Natural killer cell (primary cell): ENCODE data around the gene RNASEL. TPM values are rescaled to one million over a fixed set of nuclear protein-coding genes. Genes with fewer than 3 reads are reported as not detected.
"Not testable (repeated sequence)": the region's sequence is repeated elsewhere in the genome, so short reads cannot be mapped to it uniquely, and the experiment has no call there.

Experiments used
- ATAC-seq, 3 donors: fragments of 150-1000 bp in 2 of 3; fragments of 200-7000 bp in 1 of 3; cut with Tn5 transposase; 1 replicate in 1 of 3; 2 replicates in 2 of 3; pipeline ENCODE4 v1.10.0; 2021; ENCODE audit warnings: mild to moderate bottlenecking in 2 of 3, moderate library complexity in 2 of 3
- DNase-seq, 2 donors: peaks; one replicate each; pipeline versions ENCODE4 v3.0.0 to v3.0.0-alpha.2; 2013 to 2021; ENCODE audit warnings: mixed read lengths in 1 of 2
- H3K27ac ChIP-seq: one replicate; pipeline ENCODE4 v1.5.1; 2013; ENCODE audit warnings: mild to moderate bottlenecking, low read length
- H3K27me3 ChIP-seq: one replicate; pipeline ENCODE4 v1.6.1; 2013; ENCODE audit warnings: low read length; ENCODE audit not compliant: control insufficient read depth, insufficient read depth
- H3K36me3 ChIP-seq: one replicate; pipeline ENCODE4 v1.6.1; 2013; ENCODE audit warnings: low read length; ENCODE audit not compliant: control insufficient read depth, insufficient read depth
- H3K4me1 ChIP-seq: one replicate; pipeline ENCODE4 v1.6.1; 2013; ENCODE audit warnings: low read length; ENCODE audit not compliant: control insufficient read depth, insufficient read depth
- H3K4me3 ChIP-seq: one replicate; pipeline ENCODE4 v1.5.1; 2013; ENCODE audit warnings: low read length
- H3K9me3 ChIP-seq: one replicate; pipeline ENCODE4 v1.6.1; 2013; ENCODE audit warnings: low read length; ENCODE audit not compliant: control insufficient read depth, insufficient read depth
- H3K27ac Mint-ChIP-seq, 2 donors: one replicate each; pipeline ENCODE4 v1.8.0; 2022; ENCODE audit warnings: mild to moderate bottlenecking in 2 of 2, mixed read lengths in 2 of 2, moderate library complexity in 1 of 2
- H3K27me3 Mint-ChIP-seq, 2 donors: one replicate each; pipeline ENCODE4 v1.8.0; 2022; ENCODE audit warnings: low read depth in 2 of 2, mixed read lengths in 2 of 2
- H3K36me3 Mint-ChIP-seq: one replicate; pipeline ENCODE4 v1.8.0; 2022; ENCODE audit warnings: mixed read lengths
- H3K4me1 Mint-ChIP-seq, 2 donors: one replicate each; pipeline ENCODE4 v1.8.0; 2022; ENCODE audit warnings: mixed read lengths in 2 of 2
- H3K4me3 Mint-ChIP-seq: one replicate; pipeline ENCODE4 v1.8.0; 2022; ENCODE audit warnings: mild to moderate bottlenecking, moderate library complexity, mixed read lengths
- H3K9me3 Mint-ChIP-seq, 2 donors: one replicate each; pipeline ENCODE4 v1.8.0; 2022; ENCODE audit warnings: mixed read lengths in 2 of 2
- CTCF ChIP-seq: fragments of 200-600 bp; IDR thresholded peaks from one replicate; pipeline ENCODE4 v1.8.0; 2022; ENCODE audit warnings: antibody characterized with exemption
- WGBS: methylation state at CpG from one replicate; pipeline ENCODE4 v1.1.7; 2013; ENCODE audit warnings: missing lambda C conversion rate; ENCODE audit not compliant: insufficient coverage; 5-methylcytosine and 5-hydroxymethylcytosine counted together
- intact Hi-C: fragments of 100-400 bp; cut with micrococcal nuclease; formaldehyde crosslinking; loops from one replicate; pipeline ENCODE4 v1.14.2; 2022
- total RNA-seq, 4 donors: library from RNA; stranded (reverse); fragments of 120-200 nt in 1 of 4; gene quantifications; one replicate each; pipeline versions ENCODE4 v1.2.3 to v1.2.4, GENCODE V29; 2013 to 2022

RNASEL gene
- total RNA-seq, 3 donors from 2014 or later (not counting 1 experiment from before 2014, with no cell fraction given) = 3.3 to 5.8 (median 4.8) TPM

- Mint-ChIP-seq H3K4me1 (peaks cover 28 to 30% of the 10 kb centered on the region in 2 donors), H3K27me3 (peaks cover 43 to 62% of the 10 kb centered on the region in 2 donors), H3K27ac (no peak overlapping the region), H3K9me3 (no peaks in the 10 kb centered on the region), H3K36me3 (no peaks in the 10 kb centered on the region), H3K4me3 (no peak overlapping the region)
- Histone ChIP-seq H3K27ac (no peak overlapping the region), H3K9me3 (no peaks in the 10 kb centered on the region), H3K27me3 (no peaks in the 10 kb centered on the region), H3K36me3 (no peaks in the 10 kb centered on the region), H3K4me1 (peaks cover 13% of the 10 kb centered on the region), H3K4me3 (no peak overlapping the region)
- ATAC-seq (no peak), DNase-seq (no peak)
- 93% methylated on average over 9 of the region's 9 CpGs for WGBS
- intact Hi-C loops = no loop called here
- no peak for TF ChIP-seq CTCF
Measured at GRCh38 chr1:182634306-182635072, 45.4 kb upstream of the RNASEL start.

GRCh38 chr1:182633657-182634281, 44.7 kb upstream of the RNASEL start:
- no peak for ATAC-seq
- Histone ChIP-seq H3K4me3 (no peak overlapping the region), H3K36me3 (no peaks in the 10 kb centered on the region), H3K27me3 (no peaks in the 10 kb centered on the region), H3K4me1 (peaks cover 18% of the 10 kb centered on the region), H3K9me3 (no peaks in the 10 kb centered on the region), H3K27ac (no peak overlapping the region)
- no peak overlapping the region for H3K4me3 Mint-ChIP-seq
- H3K27ac Mint-ChIP-seq = no peak overlapping the region
- no peak for TF ChIP-seq CTCF
- DNase-seq = no peak
- H3K4me1 Mint-ChIP-seq = peaks cover 35 to 37% of the 10 kb centered on the region in 2 donors
- intact Hi-C loops = no loop called here
- 79% methylated on average over 11 of the region's 11 CpGs for WGBS
- peaks cover 50 to 69% of the 10 kb centered on the region in 2 donors for H3K27me3 Mint-ChIP-seq
- no peaks in the 10 kb centered on the region for H3K9me3 Mint-ChIP-seq
- no peaks in the 10 kb centered on the region for H3K36me3 Mint-ChIP-seq

GRCh38 chr1:182633031-182633430, 44.0 kb upstream of the RNASEL start:
- H3K36me3 ChIP-seq = no peaks in the 10 kb centered on the region
- H3K4me1 ChIP-seq = peaks cover 18% of the 10 kb centered on the region
- DNase-seq (no peak), ATAC-seq (no peak)
- Mint-ChIP-seq H3K4me1 (peaks cover 38% of the 10 kb centered on the region in 2 donors), H3K27ac (no peak overlapping the region), H3K36me3 (no peaks in the 10 kb centered on the region), H3K4me3 (no peak overlapping the region), H3K9me3 (no peaks in the 10 kb centered on the region), H3K27me3 (peaks cover 53 to 76% of the 10 kb centered on the region in 2 donors)
- intact Hi-C loops = no loop called here
- H3K27ac ChIP-seq = no peak overlapping the region
- TF ChIP-seq CTCF = no peak
- H3K9me3 ChIP-seq = no peaks in the 10 kb centered on the region
- H3K4me3 ChIP-seq = no peak overlapping the region
- H3K27me3 ChIP-seq = no peaks in the 10 kb centered on the region

GRCh38 chr1:182632441-182632857, 43.4 kb upstream of the RNASEL start:
- H3K27ac Mint-ChIP-seq, H3K36me3 ChIP-seq, intact Hi-C loops, H3K36me3 Mint-ChIP-seq, H3K9me3 Mint-ChIP-seq, H3K9me3 ChIP-seq, H3K27ac ChIP-seq, H3K27me3 ChIP-seq, H3K4me3 Mint-ChIP-seq, H3K4me3 ChIP-seq, ATAC-seq: not testable (repeated sequence)
- DNase-seq = peak in 1 of 2 donors; percentile 19
- Mint-ChIP-seq H3K4me1 (peaks cover 38% of the 10 kb centered on the region in 2 donors), H3K27me3 (peaks cover 51 to 76% of the 10 kb centered on the region in 2 donors)
- H3K4me1 ChIP-seq = peaks cover 18% of the 10 kb centered on the region
- 44% methylated on average over 11 of the region's 12 CpGs for WGBS
